ENCODE data around the gene PPP4R4.
A peak's percentile ranks its signal among the peaks of the same experiment; 100 is the strongest.

Gene PPP4R4

DNA sequence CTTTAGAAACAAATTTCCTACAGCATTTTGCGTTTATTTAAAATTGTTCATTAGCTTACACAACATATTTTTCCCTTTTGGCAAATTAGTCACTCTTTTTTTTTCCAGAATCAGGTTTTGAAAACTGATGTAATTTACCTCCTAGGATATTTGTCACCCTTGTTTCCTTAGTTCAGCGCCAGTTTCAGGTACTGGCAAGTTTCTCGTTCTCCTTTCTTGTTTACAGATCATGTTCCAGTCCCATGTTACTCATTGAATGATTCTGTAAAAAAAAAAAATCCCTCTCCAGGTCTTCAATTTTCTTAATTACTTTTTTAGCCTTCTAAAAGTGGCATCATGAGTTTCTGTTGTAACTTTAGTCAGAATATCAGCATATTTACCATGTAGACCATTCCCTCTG lies 2.7 kb downstream of the PPP4R4 start:
- no peak overlapping the region for H3K27ac ChIP-seq (ENCODE audit: low read length, poor library complexity, severe bottlenecking)
- no peaks in the 10 kb centered on the region for H3K36me3 ChIP-seq (ENCODE audit: control insufficient read depth in 1 of 2, insufficient read depth in 2 of 2, low read depth in 1 of 2, low read length in 2 of 2)
- H3K9me3 ChIP-seq (ENCODE audit: control insufficient read depth, low read length) = no peaks in the 10 kb centered on the region
- no peak overlapping the region for H3K18ac ChIP-seq (ENCODE audit: low read depth in 1 of 2, low read length in 2 of 2)
- H2BK120ac ChIP-seq (ENCODE audit: low read depth, low read length) = no peak overlapping the region
- H4K91ac ChIP-seq (ENCODE audit: low read length) = no peak overlapping the region
- no peak overlapping the region for H2BK12ac ChIP-seq (ENCODE audit: low read length in 2 of 2)
- no peak overlapping the region for H3K4ac ChIP-seq (ENCODE audit: low read depth in 1 of 2, low read length in 2 of 2)
- no peak overlapping the region for H3K4me2 ChIP-seq (ENCODE audit: low read length, poor library complexity, severe bottlenecking)
- H4K8ac ChIP-seq (ENCODE audit: low read length) = no peak overlapping the region
- no peak overlapping the region for H3K14ac ChIP-seq (ENCODE audit: low read length in 2 of 2)
- 85% methylated on average over 3 of the region's 3 CpGs for WGBS
- H2AK5ac ChIP-seq (ENCODE audit: low read length, severe bottlenecking) = no peak overlapping the region
- H3K23ac ChIP-seq (ENCODE audit: low read length in 2 of 2) = no peak overlapping the region
- DNase-seq = no peak
- H3K9ac ChIP-seq (ENCODE audit: low read length) = no peak overlapping the region
- H3K27me3 ChIP-seq (ENCODE audit: control insufficient read depth in 1 of 2, insufficient read depth in 1 of 2, low read length in 2 of 2) = peaks cover 7 to 21% of the 10 kb centered on the region in 2 experiments
- H2AFZ ChIP-seq (ENCODE audit: low read depth, low read length) = no peak overlapping the region
- peaks cover 14% of the 10 kb centered on the region for H3K4me1 ChIP-seq (ENCODE audit: control insufficient read depth, insufficient read depth, low read depth, low read length)
- no peaks in the 10 kb centered on the region for H3K79me1 ChIP-seq (replicated peaks; ENCODE audit: low read length, poor library complexity, severe bottlenecking)
- H2BK5ac ChIP-seq (ENCODE audit: low read depth, low read length, poor library complexity, severe bottlenecking) = no peak overlapping the region
- H2BK15ac ChIP-seq (ENCODE audit: low read depth, poor library complexity, severe bottlenecking) = no peak overlapping the region
- H3K4me3 ChIP-seq (ENCODE audit: insufficient read depth in 1 of 2, low read depth in 1 of 2, low read length in 2 of 2) = no peak overlapping the region

DNA sequence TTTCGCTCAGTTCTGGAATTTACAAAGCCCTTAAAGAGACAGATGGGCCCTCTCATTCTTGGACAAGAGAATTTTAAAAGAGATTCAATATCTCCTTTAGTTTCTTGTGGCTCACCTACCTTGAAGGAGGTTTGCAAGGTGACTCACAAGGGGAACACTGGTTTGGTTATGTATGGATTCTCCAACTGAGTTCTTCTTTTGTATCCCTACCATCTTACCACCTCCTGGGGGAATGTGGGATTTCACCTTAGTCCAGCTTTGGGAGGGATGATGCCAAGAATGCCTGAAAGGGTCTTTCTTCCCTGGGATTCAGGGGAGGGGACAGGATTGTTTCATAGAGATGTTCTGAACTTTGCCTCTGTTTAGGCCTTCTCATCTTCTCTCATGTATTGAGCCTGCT lies 3.7 kb downstream of the PPP4R4 start:
- Histone ChIP-seq H2BK120ac (ENCODE audit: low read depth, low read length) (no peak overlapping the region), H2BK5ac (ENCODE audit: low read depth, low read length, poor library complexity, severe bottlenecking) (no peak overlapping the region), H3K27ac (ENCODE audit: low read length, poor library complexity, severe bottlenecking) (no peak overlapping the region), H3K9me3 (ENCODE audit: control insufficient read depth, low read length) (no peaks in the 10 kb centered on the region), H3K9ac (ENCODE audit: low read length) (no peak overlapping the region), H4K91ac (ENCODE audit: low read length) (no peak overlapping the region), H3K14ac (ENCODE audit: low read length in 2 of 2) (no peak overlapping the region), H3K4me3 (ENCODE audit: insufficient read depth in 1 of 2, low read depth in 1 of 2, low read length in 2 of 2) (no peak overlapping the region), H2AFZ (ENCODE audit: low read depth, low read length) (no peak overlapping the region), H3K27me3 (ENCODE audit: control insufficient read depth in 1 of 2, insufficient read depth in 1 of 2, low read length in 2 of 2) (peaks cover 7 to 18% of the 10 kb centered on the region in 2 experiments), H2BK12ac (ENCODE audit: low read length in 2 of 2) (no peak overlapping the region), H4K8ac (ENCODE audit: low read length) (no peak overlapping the region), H3K18ac (ENCODE audit: low read depth in 1 of 2, low read length in 2 of 2) (no peak overlapping the region), H2AK5ac (ENCODE audit: low read length, severe bottlenecking) (no peak overlapping the region), H3K79me1 (replicated peaks; ENCODE audit: low read length, poor library complexity, severe bottlenecking) (no peaks in the 10 kb centered on the region), H3K4me1 (ENCODE audit: control insufficient read depth, insufficient read depth, low read depth, low read length) (peaks cover 14% of the 10 kb centered on the region), H3K36me3 (ENCODE audit: control insufficient read depth in 1 of 2, insufficient read depth in 2 of 2, low read depth in 1 of 2, low read length in 2 of 2) (no peaks in the 10 kb centered on the region), H2BK15ac (ENCODE audit: low read depth, poor library complexity, severe bottlenecking) (no peak overlapping the region), H3K4ac (ENCODE audit: low read depth in 1 of 2, low read length in 2 of 2) (no peak overlapping the region), H3K23ac (ENCODE audit: low read length in 2 of 2) (no peak overlapping the region), H3K4me2 (ENCODE audit: low read length, poor library complexity, severe bottlenecking) (no peak overlapping the region)
- no CpG with 5 or more reads among the region's 1 CpG for WGBS
- DNase-seq = no peak

DNA sequence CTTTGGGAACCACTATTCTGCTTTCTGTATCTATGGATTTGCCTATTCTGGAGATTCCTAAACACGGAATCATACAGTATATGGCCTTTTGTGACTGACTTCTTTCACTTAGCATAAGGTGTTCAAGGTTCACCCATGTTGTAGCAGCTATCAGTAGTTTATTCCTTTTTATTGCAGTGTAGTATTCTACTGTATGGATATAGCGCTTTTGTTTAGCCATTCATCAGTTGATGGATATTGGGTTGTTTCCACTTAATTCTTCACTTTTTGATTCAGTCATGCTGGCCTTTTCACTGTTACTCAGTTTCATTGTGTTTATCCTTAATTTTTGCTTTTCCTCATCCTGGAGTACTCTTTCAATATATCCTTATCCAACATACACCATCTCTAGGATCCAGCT lies 5.1 kb downstream of the PPP4R4 start:
- Histone ChIP-seq H4K91ac (ENCODE audit: low read length) (no peak overlapping the region), H3K9me3 (ENCODE audit: control insufficient read depth, low read length) (no peaks in the 10 kb centered on the region), H3K18ac (ENCODE audit: low read depth in 1 of 2, low read length in 2 of 2) (no peak overlapping the region), H3K4me2 (ENCODE audit: low read length, poor library complexity, severe bottlenecking) (no peak overlapping the region), H3K4ac (ENCODE audit: low read depth in 1 of 2, low read length in 2 of 2) (no peak overlapping the region), H2BK120ac (ENCODE audit: low read depth, low read length) (no peak overlapping the region), H3K14ac (ENCODE audit: low read length in 2 of 2) (no peak overlapping the region), H3K36me3 (ENCODE audit: control insufficient read depth in 1 of 2, insufficient read depth in 2 of 2, low read depth in 1 of 2, low read length in 2 of 2) (no peaks in the 10 kb centered on the region), H3K4me3 (ENCODE audit: insufficient read depth in 1 of 2, low read depth in 1 of 2, low read length in 2 of 2) (no peak overlapping the region), H3K4me1 (ENCODE audit: control insufficient read depth, insufficient read depth, low read depth, low read length) (peaks cover 11% of the 10 kb centered on the region), H3K23ac (ENCODE audit: low read length in 2 of 2) (no peak overlapping the region), H4K8ac (ENCODE audit: low read length) (no peak overlapping the region), H2BK5ac (ENCODE audit: low read depth, low read length, poor library complexity, severe bottlenecking) (no peak overlapping the region), H3K79me1 (replicated peaks; ENCODE audit: low read length, poor library complexity, severe bottlenecking) (no peaks in the 10 kb centered on the region), H2BK15ac (ENCODE audit: low read depth, poor library complexity, severe bottlenecking) (no peak overlapping the region), H3K27me3 (ENCODE audit: control insufficient read depth in 1 of 2, insufficient read depth in 1 of 2, low read length in 2 of 2) (peaks cover 7 to 18% of the 10 kb centered on the region in 2 experiments), H2BK12ac (ENCODE audit: low read length in 2 of 2) (no peak overlapping the region), H3K9ac (ENCODE audit: low read length) (no peak overlapping the region), H2AFZ (ENCODE audit: low read depth, low read length) (no peak overlapping the region), H3K27ac (ENCODE audit: low read length, poor library complexity, severe bottlenecking) (no peak overlapping the region), H2AK5ac (ENCODE audit: low read length, severe bottlenecking) (no peak overlapping the region)
- 83% methylated on average over 2 of the region's 2 CpGs for WGBS
- DNase-seq = no peak

DNA sequence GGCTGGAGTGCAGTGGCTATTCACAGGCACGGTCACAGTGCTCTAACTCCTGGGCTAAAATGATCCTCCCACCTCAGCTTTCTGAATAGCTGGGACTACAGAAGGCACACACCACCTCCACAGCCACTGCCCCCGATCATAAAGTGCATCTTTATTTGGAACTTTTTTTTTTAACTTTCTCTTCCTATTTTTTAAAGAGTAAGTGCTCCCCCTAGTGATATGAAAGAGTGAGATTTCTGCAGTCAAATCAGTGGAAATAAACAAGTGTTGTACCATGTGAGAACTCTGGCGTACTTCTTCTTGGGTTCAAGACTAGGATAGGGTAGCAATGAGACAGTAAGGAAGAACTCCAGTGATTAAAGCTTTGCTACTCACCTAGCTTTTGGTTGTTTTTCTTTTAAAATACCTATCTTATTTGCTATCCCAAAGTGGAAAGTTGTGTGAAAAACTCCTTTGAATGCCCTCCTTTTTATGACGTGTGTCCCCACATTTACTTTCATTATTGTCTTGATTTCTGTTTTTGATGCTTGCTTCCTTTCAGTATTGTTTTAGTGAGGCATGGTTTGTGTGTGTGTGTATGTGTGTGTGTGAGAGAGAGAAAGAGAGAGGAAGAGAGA lies 6.6 kb downstream of the PPP4R4 start:
- Histone ChIP-seq H3K36me3 (ENCODE audit: control insufficient read depth in 1 of 2, insufficient read depth in 2 of 2, low read depth in 1 of 2, low read length in 2 of 2) (no peaks in the 10 kb centered on the region), H2BK5ac (ENCODE audit: low read depth, low read length, poor library complexity, severe bottlenecking) (no peak overlapping the region), H4K91ac (ENCODE audit: low read length) (no peak overlapping the region), H3K4me2 (ENCODE audit: low read length, poor library complexity, severe bottlenecking) (peak overlapping the region; percentile 63), H3K4me1 (ENCODE audit: control insufficient read depth, insufficient read depth, low read depth, low read length) (no peaks in the 10 kb centered on the region), H3K27me3 (ENCODE audit: control insufficient read depth in 1 of 2, insufficient read depth in 1 of 2, low read length in 2 of 2) (peaks cover 2 to 8% of the 10 kb centered on the region in 2 experiments), H3K9ac (ENCODE audit: low read length) (peak overlapping the region; percentile 84), H3K23ac (ENCODE audit: low read length in 2 of 2) (no peak overlapping the region), H3K9me3 (ENCODE audit: control insufficient read depth, low read length) (no peaks in the 10 kb centered on the region), H3K27ac (ENCODE audit: low read length, poor library complexity, severe bottlenecking) (no peak overlapping the region), H2AK5ac (ENCODE audit: low read length, severe bottlenecking) (no peak overlapping the region), H2BK15ac (ENCODE audit: low read depth, poor library complexity, severe bottlenecking) (no peak overlapping the region), H3K18ac (ENCODE audit: low read depth in 1 of 2, low read length in 2 of 2) (no peak overlapping the region), H2BK12ac (ENCODE audit: low read length in 2 of 2) (no peak overlapping the region), H3K79me1 (replicated peaks; ENCODE audit: low read length, poor library complexity, severe bottlenecking) (no peaks in the 10 kb centered on the region), H2AFZ (ENCODE audit: low read depth, low read length) (no peak overlapping the region), H3K4ac (ENCODE audit: low read depth in 1 of 2, low read length in 2 of 2) (no peak overlapping the region), H4K8ac (ENCODE audit: low read length) (no peak overlapping the region), H3K4me3 (ENCODE audit: insufficient read depth in 1 of 2, low read depth in 1 of 2, low read length in 2 of 2) (peak overlapping the region in 1 of 2 experiments; percentile 74), H3K14ac (ENCODE audit: low read length in 2 of 2) (no peak overlapping the region), H2BK120ac (ENCODE audit: low read depth, low read length) (no peak overlapping the region)
- DNase-seq = peak; percentile 51
- 44% methylated on average over 3 of the region's 4 CpGs for WGBS

Data from mesenchymal stem cell (in vitro differentiated cells and primary cell).